Breast epithelium (tissue), 4 donors: Measurements from ENCODE around the gene XYLT1. TPM values are rescaled to one million over a fixed set of nuclear protein-coding genes. Genes with fewer than 3 reads are reported as not detected.
A peak's percentile ranks its signal among the peaks of the same experiment; 100 is the strongest.

ENCODE experiments used
- DNase-seq, 2 donors: peaks; one replicate each; pipeline ENCODE4 v3.0.0-alpha.2; 2019; ENCODE audit warnings: low spot score in 2 of 2
- H3K27ac ChIP-seq, 2 donors: fragments of 200-600 bp; sonication (generic) in 1 of 2; one replicate each; pipeline ENCODE4 v1.5.1; 2016 to 2019; ENCODE audit warnings: mild to moderate bottlenecking in 1 of 2
- H3K27me3 ChIP-seq, 2 donors: fragments of 200-600 bp; sonication (generic) in 1 of 2; one replicate each; pipeline versions ENCODE4 v1.5.1 to v1.6.0; 2017 to 2019; ENCODE audit warnings: control low read depth in 1 of 2, mild to moderate bottlenecking in 1 of 2
- H3K36me3 ChIP-seq: fragments of 200-600 bp; one replicate; pipeline ENCODE4 v1.5.1; 2019
- H3K4me1 ChIP-seq, 2 donors: fragments of 200-600 bp; sonication (generic); one replicate each; pipeline ENCODE4 v1.5.1; 2016 to 2019; ENCODE audit warnings: control low read depth in 1 of 2
- H3K4me3 ChIP-seq, 3 donors: fragments of 200-600 bp; sonication (generic); 1 replicate in 2 of 3; 2 replicates in 1 of 3; pipeline ENCODE4 v1.5.1; 2016 to 2019; ENCODE audit warnings: mild to moderate bottlenecking in 3 of 3, moderate library complexity in 2 of 3
- H3K9me3 ChIP-seq, 2 donors: fragments of 200-600 bp; sonication (generic) in 1 of 2; one replicate each; pipeline ENCODE4 v1.5.1; 2016 to 2019; ENCODE audit warnings: control low read depth in 1 of 2
- POLR2A ChIP-seq: fragments of 450-650 bp; IDR thresholded peaks from one replicate; pipeline ENCODE4 v1.6.1; 2016; ENCODE audit warnings: antibody characterized with exemption, mild to moderate bottlenecking, moderate library complexity
- POLR2AphosphoS5 ChIP-seq, 3 donors: sonication (generic); formaldehyde crosslinking; IDR thresholded peaks; one replicate each; pipeline ENCODE4 v1.6.1; 2017; ENCODE audit warnings: antibody characterized with exemption in 3 of 3
- intact Hi-C: fragments of 100-400 bp; cut with DNase I; formaldehyde crosslinking; loops from one replicate; pipeline ENCODE4 v1.15.1; 2023; ENCODE audit warnings: low total_unique reads
- total RNA-seq, 3 donors: library from RNA; depleted of rRNA; stranded (reverse); fragments of >200 nt; gene quantifications; one replicate each; pipeline ENCODE4 v1.1.0, GENCODE V29; 2016
- TF ChIP-seq, protein P1 (sequence below), 3 donors: fragments of 450-650 bp; IDR thresholded peaks; one replicate each; pipeline ENCODE4 v1.5.1; 2016 to 2017; ENCODE audit warnings: antibody characterized with exemption in 3 of 3, mild to moderate bottlenecking in 3 of 3, moderate library complexity in 3 of 3

XYLT1 gene
- total RNA-seq, 3 donors from 2014 or later, result 11.9 to 32.8 (median 13.8) TPM

DNA sequence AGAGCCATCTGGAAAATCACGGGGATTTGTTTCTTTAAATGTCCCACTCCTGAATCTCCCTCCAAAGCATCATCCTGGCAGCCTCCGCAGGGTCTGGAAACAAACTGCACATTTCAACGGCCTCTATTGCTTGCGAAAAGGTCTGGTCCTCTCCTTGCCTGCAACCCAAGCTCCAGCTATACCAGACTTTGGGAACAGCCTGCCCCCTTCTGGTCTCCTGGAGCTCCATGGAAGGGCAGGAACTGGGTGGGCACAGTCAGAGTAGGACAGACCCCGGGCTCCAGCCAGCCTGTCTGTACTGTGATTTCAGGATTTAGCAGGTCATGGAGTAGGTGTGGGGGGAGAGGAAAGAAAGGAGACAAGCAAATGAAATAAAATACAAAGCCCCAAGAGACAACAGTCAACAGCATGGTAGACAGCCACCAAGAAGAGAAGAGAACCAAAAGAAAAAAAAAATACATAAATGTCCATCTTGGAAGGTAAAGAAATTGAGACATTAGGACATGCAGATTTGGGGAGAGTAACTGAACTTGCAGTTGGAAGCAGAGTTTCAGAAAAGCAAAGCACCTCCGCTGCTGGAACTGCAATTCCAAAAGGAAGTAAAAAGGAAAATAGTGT lies 2.7 kb downstream of the XYLT1 start:
- TF ChIP-seq POLR2AphosphoS5 (IDR thresholded peaks at IDR 0.05) (no peak), POLR2A (no peak)
- TF ChIP-seq, protein P1, sequence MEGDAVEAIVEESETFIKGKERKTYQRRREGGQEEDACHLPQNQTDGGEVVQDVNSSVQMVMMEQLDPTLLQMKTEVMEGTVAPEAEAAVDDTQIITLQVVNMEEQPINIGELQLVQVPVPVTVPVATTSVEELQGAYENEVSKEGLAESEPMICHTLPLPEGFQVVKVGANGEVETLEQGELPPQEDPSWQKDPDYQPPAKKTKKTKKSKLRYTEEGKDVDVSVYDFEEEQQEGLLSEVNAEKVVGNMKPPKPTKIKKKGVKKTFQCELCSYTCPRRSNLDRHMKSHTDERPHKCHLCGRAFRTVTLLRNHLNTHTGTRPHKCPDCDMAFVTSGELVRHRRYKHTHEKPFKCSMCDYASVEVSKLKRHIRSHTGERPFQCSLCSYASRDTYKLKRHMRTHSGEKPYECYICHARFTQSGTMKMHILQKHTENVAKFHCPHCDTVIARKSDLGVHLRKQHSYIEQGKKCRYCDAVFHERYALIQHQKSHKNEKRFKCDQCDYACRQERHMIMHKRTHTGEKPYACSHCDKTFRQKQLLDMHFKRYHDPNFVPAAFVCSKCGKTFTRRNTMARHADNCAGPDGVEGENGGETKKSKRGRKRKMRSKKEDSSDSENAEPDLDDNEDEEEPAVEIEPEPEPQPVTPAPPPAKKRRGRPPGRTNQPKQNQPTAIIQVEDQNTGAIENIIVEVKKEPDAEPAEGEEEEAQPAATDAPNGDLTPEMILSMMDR (IDR thresholded peaks at IDR 0.05), result peak in 2 of 3 donors; percentile 55 to 65
- Histone ChIP-seq H3K4me3 (peak overlapping the region; percentile 70 to 85 (median 71)), H3K27ac (no peak overlapping the region), H3K4me1 (peaks cover 4 to 6% of the 10 kb centered on the region in 2 donors), H3K27me3 (no peaks in the 10 kb centered on the region), H3K36me3 (no peaks in the 10 kb centered on the region), H3K9me3 (no peaks in the 10 kb centered on the region)
- intact Hi-C loops, result no loop called here
- DNase-seq, result peak; percentile 48 to 67

DNA sequence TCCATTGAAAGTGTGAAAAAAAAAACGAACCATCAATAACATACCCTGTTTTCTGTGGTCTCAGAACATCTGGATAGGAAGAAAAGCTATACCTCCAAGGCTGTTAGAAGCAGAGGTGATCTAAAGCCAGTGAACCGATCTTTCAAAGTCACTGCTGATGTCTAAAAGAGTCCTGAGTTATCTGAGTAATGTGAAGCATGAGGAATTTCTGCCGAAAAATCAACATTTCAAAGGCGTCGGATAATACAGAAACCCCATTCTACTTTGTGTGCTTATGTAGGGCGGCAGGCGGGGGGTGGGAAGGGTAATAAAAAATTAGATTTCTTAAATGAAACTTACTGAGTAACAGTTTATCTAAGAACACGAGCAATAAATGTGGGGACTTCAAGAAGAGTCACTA lies 3.9 kb downstream of the XYLT1 start:
- TF ChIP-seq POLR2A (no peak), POLR2AphosphoS5 (IDR thresholded peaks at IDR 0.05) (no peak)
- TF ChIP-seq, protein P1 (IDR thresholded peaks at IDR 0.05), result no peak
- DNase-seq, result no peak
- H3K27ac ChIP-seq, result no peak overlapping the region
- H3K27me3 ChIP-seq, result no peaks in the 10 kb centered on the region
- intact Hi-C loops, result no loop called here
- H3K36me3 ChIP-seq, result no peaks in the 10 kb centered on the region
- no peaks in the 10 kb centered on the region for H3K9me3 ChIP-seq
- H3K4me3 ChIP-seq, result no peak overlapping the region
- peaks cover 4 to 6% of the 10 kb centered on the region in 2 donors for H3K4me1 ChIP-seq

DNA sequence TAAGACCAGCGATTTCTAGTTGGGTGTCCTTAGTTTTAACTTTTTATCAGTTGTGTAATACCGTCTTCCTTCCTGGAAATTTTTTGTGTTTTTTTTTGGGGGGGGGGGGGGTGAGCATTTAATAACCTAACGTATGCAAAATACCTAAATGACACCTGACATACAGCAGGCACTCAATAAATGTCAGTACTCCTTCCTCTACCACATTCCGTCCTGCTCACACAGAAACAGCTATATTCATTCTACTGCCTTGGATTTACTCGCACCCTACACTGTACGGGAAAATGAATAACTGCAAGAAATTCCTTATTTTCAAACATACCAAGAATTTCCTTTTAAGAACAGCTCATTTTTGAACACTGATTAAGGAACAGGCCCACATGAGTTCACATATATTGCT lies 5.3 kb downstream of the XYLT1 start:
- H3K4me1 ChIP-seq, result peaks cover 4 to 6% of the 10 kb centered on the region in 2 donors
- no peak overlapping the region for H3K27ac ChIP-seq
- no peak overlapping the region for H3K4me3 ChIP-seq
- TF ChIP-seq, protein P1 (IDR thresholded peaks at IDR 0.05), result no peak
- no peak for TF ChIP-seq POLR2AphosphoS5 (IDR thresholded peaks at IDR 0.05)
- no peak for TF ChIP-seq POLR2A
- no peaks in the 10 kb centered on the region for H3K27me3 ChIP-seq
- no peak for DNase-seq
- intact Hi-C loops, result no loop called here
- H3K9me3 ChIP-seq, result no peaks in the 10 kb centered on the region
- no peaks in the 10 kb centered on the region for H3K36me3 ChIP-seq

DNA sequence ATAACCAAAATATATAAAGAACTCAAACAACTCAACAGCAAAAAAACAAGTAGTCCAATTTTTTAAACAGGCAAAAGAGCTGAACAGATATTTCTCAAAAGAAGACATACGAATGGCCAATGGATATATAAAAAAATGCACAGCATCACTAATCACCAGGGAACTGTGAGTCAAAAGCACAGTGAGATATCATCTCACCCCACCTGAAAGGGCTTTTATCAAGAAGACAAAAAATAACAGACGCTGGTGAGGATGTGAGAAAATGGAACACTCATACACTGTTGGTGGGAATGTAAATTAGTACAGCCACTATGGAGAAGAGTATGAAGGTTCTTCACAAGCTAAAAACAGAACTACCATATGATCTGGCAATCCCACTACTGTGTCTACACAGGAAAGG lies 7.4 kb downstream of the XYLT1 start:
- no peak overlapping the region for H3K4me3 ChIP-seq
- no peaks in the 10 kb centered on the region for H3K36me3 ChIP-seq
- peaks cover 0 to 6% of the 10 kb centered on the region in 2 donors for H3K4me1 ChIP-seq
- intact Hi-C loops, result no loop called here
- TF ChIP-seq POLR2AphosphoS5 (IDR thresholded peaks at IDR 0.05), result no peak
- TF ChIP-seq, protein P1 (IDR thresholded peaks at IDR 0.05), result no peak
- no peak for TF ChIP-seq POLR2A
- H3K27me3 ChIP-seq, result no peaks in the 10 kb centered on the region
- no peak overlapping the region for H3K27ac ChIP-seq
- H3K9me3 ChIP-seq, result no peaks in the 10 kb centered on the region
- DNase-seq, result no peak

DNA sequence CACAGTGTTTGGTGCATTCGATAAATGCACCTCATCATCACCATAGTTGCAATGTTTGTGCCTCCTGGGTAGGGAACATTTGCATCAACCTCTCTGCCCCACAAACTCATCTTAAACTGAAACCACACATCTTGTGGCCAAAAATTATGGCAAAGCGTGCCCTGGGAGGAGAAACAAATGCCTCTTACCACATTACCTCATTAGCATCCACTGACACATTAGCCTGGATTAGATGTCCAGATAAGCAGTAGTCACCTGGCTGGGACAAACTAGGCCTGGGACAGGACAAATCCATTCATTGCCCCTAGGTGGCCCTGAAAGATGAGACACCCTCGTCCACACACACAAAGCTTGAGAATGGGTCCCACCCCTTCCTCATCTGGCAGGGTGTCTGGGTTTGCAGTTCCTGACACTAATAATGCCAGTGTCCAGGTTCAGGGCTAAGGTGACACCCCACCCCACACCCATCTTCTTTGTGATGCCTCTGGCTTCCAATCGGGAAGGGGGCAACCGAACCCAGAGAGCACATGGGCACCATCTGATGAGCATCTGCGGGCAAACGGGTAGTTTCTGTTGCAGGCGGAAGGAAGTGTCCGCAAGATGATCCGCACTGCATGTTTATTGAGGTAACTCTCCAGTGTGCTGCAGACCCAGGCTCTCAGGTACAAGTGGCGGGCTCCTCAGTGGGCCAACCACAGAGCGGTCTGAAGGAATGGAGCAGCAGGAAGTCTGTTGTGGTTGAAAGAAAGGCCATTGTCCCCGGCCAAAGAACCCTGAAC lies 8.6 kb downstream of the XYLT1 start:
- intact Hi-C loops, result no loop called here
- Histone ChIP-seq H3K4me1 (no peaks in the 10 kb centered on the region), H3K4me3 (no peak overlapping the region), H3K27ac (no peak overlapping the region), H3K36me3 (no peaks in the 10 kb centered on the region), H3K27me3 (no peaks in the 10 kb centered on the region), H3K9me3 (no peaks in the 10 kb centered on the region)
- DNase-seq, result no peak
- no peak for TF ChIP-seq POLR2AphosphoS5 (IDR thresholded peaks at IDR 0.05)
- TF ChIP-seq, protein P1 (IDR thresholded peaks at IDR 0.05), result no peak
